A673 (cell line): ENCODE data around the gene LARGE1.

ENCODE experiments used
- CTCF ChIP-seq: fragments of 300-800, 200-600 bp; sonication (generic); conservative IDR thresholded peaks from 2 replicates; pipeline ENCODE4 v1.5.1; 2017; ENCODE audit warnings: low read depth, mild to moderate bottlenecking, antibody characterized with exemption, low read length, moderate library complexity, mixed read lengths
- EZH2 ChIP-seq: fragments of 200-600 bp; sonication (generic); IDR thresholded peaks from 2 replicates; pipeline ENCODE4 v1.6.1; 2017; ENCODE audit warnings: borderline replicate concordance, low read depth, mild to moderate bottlenecking, mixed read lengths, antibody characterized with exemption, low read length; ENCODE audit not compliant: poor library complexity, severe bottlenecking

DNA sequence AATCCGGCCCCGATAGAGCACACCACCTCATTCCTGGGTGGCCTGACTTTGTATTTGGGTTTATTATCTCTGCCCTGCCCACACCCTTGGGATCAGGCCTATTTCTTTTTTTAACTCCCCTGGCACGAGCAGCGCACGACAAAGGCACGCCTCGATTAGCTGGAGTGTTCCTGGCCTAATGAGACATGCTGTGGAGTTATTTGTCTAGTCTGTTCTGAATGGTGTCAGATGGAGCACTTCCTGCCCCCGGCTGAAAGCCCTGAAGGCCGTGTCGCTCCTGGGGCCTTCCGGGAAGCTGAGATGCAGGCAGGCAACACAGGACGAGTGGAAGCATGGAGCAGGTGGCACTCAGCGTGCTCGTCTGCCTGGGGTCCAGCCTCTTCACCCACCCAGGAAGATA is 47.1 kb downstream of the LARGE1 start:
- TF ChIP-seq CTCF (no peak), EZH2 (no peak)
